Ovary (tissue), 9 donors: ENCODE results near the gene SND1. TPM values are rescaled to one million over a fixed set of nuclear protein-coding genes. Genes with fewer than 3 reads are reported as not detected.

Source experiments
- DNase-seq, 5 donors: peaks; one replicate each; pipeline ENCODE4 v3.0.0-alpha.2; 2019 to 2020
- H3K27ac ChIP-seq, 2 donors: fragments of 200-600 bp; one replicate each; pipeline versions ENCODE4 v1.5.1 to v1.8.0; 2019 to 2022
- H3K27me3 ChIP-seq: fragments of 200-600 bp; one replicate; pipeline ENCODE4 v1.8.0; 2022
- H3K36me3 ChIP-seq: fragments of 200-600 bp; sonication (generic); one replicate; pipeline ENCODE4 v1.5.1; 2019
- H3K4me1 ChIP-seq: one replicate; pipeline ENCODE4 v1.8.1; 2013; ENCODE audit warnings: mild to moderate bottlenecking, moderate library complexity; ENCODE audit not compliant: insufficient read depth
- H3K4me3 ChIP-seq: fragments of 200-600 bp; sonication (generic); one replicate; pipeline ENCODE4 v1.5.1; 2017
- H3K9me3 ChIP-seq, 2 donors: fragments of 200-600 bp in 1 of 2; sonication (generic) in 1 of 2; one replicate each; pipeline versions ENCODE4 v1.5.1 to v1.8.1; 2013 to 2019; ENCODE audit warnings: mild to moderate bottlenecking in 1 of 2, moderate library complexity in 1 of 2
- CTCF ChIP-seq, 3 donors: fragments of 450-650 bp in 2 of 3; fragments of 200-600 bp in 1 of 3; IDR thresholded peaks; one replicate each; pipeline versions ENCODE4 v1.5.1 to v1.8.0; 2016 to 2022; ENCODE audit warnings: antibody characterized with exemption in 3 of 3, mild to moderate bottlenecking in 1 of 3
- EP300 ChIP-seq: sonication (generic); formaldehyde crosslinking; IDR thresholded peaks from one replicate; pipeline ENCODE4 v1.6.1; 2017; ENCODE audit warnings: antibody characterized with exemption
- POLR2A ChIP-seq: fragments of 450-650 bp; IDR thresholded peaks from one replicate; pipeline ENCODE4 v1.6.1; 2017; ENCODE audit warnings: antibody characterized with exemption, mild to moderate bottlenecking, moderate library complexity
- WGBS, 3 donors: extraction: QIAGEN DNeasy Blood & Tissue Kit in 1 of 3; methylation state at CpG; one replicate each; pipeline versions ENCODE4 v1.1.5 to v1.1.7; 2013 to 2017; 5-methylcytosine and 5-hydroxymethylcytosine counted together
- intact Hi-C, 4 donors: fragments of 100-400 bp; cut with DNase I; formaldehyde crosslinking; loops; one replicate each; pipeline versions ENCODE4 v1.11.0 to v1.15.1; 2022 to 2023
- polyA plus RNA-seq, 2 donors: library from polyadenylated mRNA; stranded (reverse); fragments of 200-250 nt in 1 of 2; fragments of 350-450 nt in 1 of 2; fragmentation: Illumina TruSeq in 1 of 2; extraction: RNeasy Lipid Tissue Mini Kit (QIAGEN cat#74804) in 1 of 2; gene quantifications; one replicate each; pipeline ENCODE4 v1.2.3, GENCODE V29; 2013 to 2014
- total RNA-seq, 7 donors: library from RNA; depleted of rRNA in 2 of 7; stranded (reverse); fragments of >200 nt in 2 of 7; fragmentation: NEBNext Ultra II Directional in 3 of 7; extraction: Animal tissue kit (Norgen Biotek cat#: 25700) in 3 of 7; gene quantifications; one replicate each; pipeline versions ENCODE4 v1.1.0 to v1.2.4, GENCODE V29; 2016 to 2023
- donor health status: DM: no; HTN: no; CAD: no; lungs with moderate emphysema.
- donor health status: DM: no; HTN: no; CAD: no.
- donor health status: Bipolar disorder and iron deficiency.
- donor health status: DM: yes; HTN: yes; CAD: no.
- donor health status: DM: no; HTN: no; CAD: no.
- donor health status: DM: yes; HTN: yes; CAD: no.

The SND1 gene
- total and polyA plus RNA-seq, 9 donors: 91.4 to 297 (median 182) TPM

- Histone ChIP-seq H3K9me3 (no peaks in the 10 kb centered on the region), H3K36me3 (no peaks in the 10 kb centered on the region), H3K4me1 (no peaks in the 10 kb centered on the region), H3K27ac (no peak overlapping the region), H3K4me3 (no peak overlapping the region), H3K27me3 (no peaks in the 10 kb centered on the region)
- DNase-seq: no peak
- TF ChIP-seq POLR2A: no peak
- TF ChIP-seq CTCF (IDR thresholded peaks at IDR 0.05): no peak
- TF ChIP-seq EP300: no peak
- intact Hi-C loops: no loop called here
- 88 to 92% (median 92%) methylated on average over 2 of the region's 2 CpGs for WGBS, 3 donors
Measured at GRCh38 chr7:128110641-128111364, 458.8 kb downstream of the SND1 start.

DNA sequence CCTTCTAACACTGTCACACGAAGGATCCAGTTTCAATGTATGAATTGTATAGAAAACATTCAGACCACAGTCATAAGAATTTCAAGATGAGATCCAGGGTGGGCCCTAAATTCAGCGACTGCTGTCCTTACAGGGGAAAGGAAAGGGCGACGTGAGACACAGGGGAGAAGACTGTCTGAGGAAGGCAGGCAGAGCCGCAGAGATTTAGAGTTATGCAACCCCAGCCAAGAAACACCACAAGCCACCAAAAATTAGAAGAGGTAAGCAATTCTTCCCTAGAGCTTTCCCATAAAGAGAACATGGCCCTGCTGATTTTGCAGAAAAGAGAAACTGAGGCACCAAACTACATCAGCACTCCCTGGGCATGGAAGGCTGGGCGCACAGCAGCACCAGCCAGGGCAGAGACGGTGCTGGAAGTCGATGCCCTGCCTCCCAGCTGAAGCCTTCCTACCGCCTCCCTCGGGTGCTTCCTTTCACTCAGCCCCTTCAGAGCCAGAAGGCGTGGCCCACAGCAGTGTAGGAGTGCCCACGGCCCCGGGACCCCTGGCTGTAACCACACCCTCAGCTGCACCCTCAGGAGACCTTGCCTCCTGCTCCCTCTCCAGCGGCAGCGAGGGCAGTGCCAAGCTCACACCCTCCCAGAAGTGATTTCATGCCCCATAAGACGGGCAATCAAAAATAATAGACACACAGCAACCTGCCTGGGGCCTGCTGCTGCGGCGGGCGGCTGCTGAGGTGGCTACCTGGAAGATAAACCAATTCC lies 460.2 kb downstream of the SND1 start:
- TF ChIP-seq POLR2A (no peak), EP300 (no peak), CTCF (IDR thresholded peaks at IDR 0.05) (no peak)
- WGBS, 3 donors: 58 to 66% (median 59%) methylated on average over 18 to 19 of the region's 19 CpGs
- no peak overlapping the region for H3K27ac ChIP-seq
- intact Hi-C loops: no loop called here
- no peaks in the 10 kb centered on the region for H3K27me3 ChIP-seq
- no peaks in the 10 kb centered on the region for H3K36me3 ChIP-seq
- DNase-seq: peak in 1 of 5 donors; percentile 8
- no peak overlapping the region for H3K4me3 ChIP-seq
- H3K9me3 ChIP-seq: no peaks in the 10 kb centered on the region
- no peaks in the 10 kb centered on the region for H3K4me1 ChIP-seq

- Histone ChIP-seq H3K4me1 (no peaks in the 10 kb centered on the region), H3K27ac (no peak overlapping the region), H3K9me3 (no peaks in the 10 kb centered on the region), H3K4me3 (no peak overlapping the region), H3K27me3 (no peaks in the 10 kb centered on the region), H3K36me3 (no peaks in the 10 kb centered on the region)
- DNase-seq: peak in 1 of 5 donors; percentile 2
- intact Hi-C loops: no loop called here
- TF ChIP-seq CTCF (IDR thresholded peaks at IDR 0.05) (no peak), POLR2A (no peak), EP300 (no peak)
- WGBS, 3 donors: 20 to 36% (median 33%) methylated on average over 4 of the region's 4 CpGs
Measured at GRCh38 chr7:128112781-128113221, 460.8 kb downstream of the SND1 start.

- 31 to 37% (median 33%) methylated on average over 4 of the region's 4 CpGs for WGBS, 3 donors
- TF ChIP-seq POLR2A: no peak
- no peak for TF ChIP-seq EP300
- TF ChIP-seq CTCF (IDR thresholded peaks at IDR 0.05): no peak
- Histone ChIP-seq H3K27me3 (no peaks in the 10 kb centered on the region), H3K4me1 (no peaks in the 10 kb centered on the region), H3K36me3 (no peaks in the 10 kb centered on the region), H3K9me3 (no peaks in the 10 kb centered on the region), H3K4me3 (no peak overlapping the region), H3K27ac (no peak overlapping the region)
- DNase-seq: peak in 2 of 5 donors; percentile 2 to 3
- intact Hi-C loops: no loop called here
Measured at GRCh38 chr7:128113839-128114238, 461.8 kb downstream of the SND1 start.
